Myocyte (in vitro differentiated cells): ENCODE data around the gene ZDHHC8. TPM values are rescaled to one million over a fixed set of nuclear protein-coding genes. Genes with fewer than 3 reads are reported as not detected.

Experiments used
- DNase-seq: peaks from one replicate; pipeline ENCODE4 v3.0.0-alpha.2; 2012; ENCODE audit warnings: low read depth
- total RNA-seq: library from RNA; depleted of rRNA; stranded (reverse); fragments of >200 nt; gene quantifications from 2 replicates; pipeline ENCODE4 v1.2.3, GENCODE V29; 2014

The ZDHHC8 gene
- total RNA-seq, 1 donor from 2014 or later = 15.6 TPM

DNA sequence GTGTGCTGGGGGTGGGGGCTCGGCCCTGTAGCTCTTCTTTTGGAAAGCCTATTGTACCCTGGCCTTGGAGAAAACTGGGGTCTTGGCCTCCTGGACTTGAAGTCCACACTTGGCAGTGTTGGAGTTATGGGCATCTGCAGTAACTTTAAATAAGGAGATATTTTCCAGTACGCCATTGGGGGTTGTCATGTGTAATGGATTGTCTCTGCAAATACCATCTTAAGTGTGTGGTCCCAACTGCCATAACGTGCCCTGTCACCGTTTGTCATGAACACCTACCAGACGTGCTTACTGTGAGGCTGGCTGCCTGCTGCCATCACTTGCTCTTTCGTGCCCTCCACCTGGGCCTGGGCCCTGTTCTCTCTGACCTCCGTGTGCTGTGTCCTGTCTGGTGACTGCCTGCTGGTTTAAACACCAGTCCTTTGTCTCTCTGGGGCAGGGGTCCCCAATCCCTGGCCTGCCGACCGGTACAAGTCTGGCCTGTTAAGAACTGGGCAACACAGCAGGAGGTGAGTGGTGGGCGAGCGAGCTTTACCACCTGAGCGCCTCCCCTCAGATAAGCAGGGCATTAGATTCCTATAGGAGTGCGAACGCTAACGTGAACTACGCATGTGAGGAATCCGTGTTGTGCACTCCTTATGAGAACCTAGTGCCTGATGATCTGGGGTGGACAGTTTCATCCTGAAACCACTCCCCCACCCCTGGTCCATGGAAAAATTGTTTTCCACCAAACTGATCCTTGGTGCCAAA, 3.6 kb upstream of the ZDHHC8 start:
- no peak for DNase-seq

DNA sequence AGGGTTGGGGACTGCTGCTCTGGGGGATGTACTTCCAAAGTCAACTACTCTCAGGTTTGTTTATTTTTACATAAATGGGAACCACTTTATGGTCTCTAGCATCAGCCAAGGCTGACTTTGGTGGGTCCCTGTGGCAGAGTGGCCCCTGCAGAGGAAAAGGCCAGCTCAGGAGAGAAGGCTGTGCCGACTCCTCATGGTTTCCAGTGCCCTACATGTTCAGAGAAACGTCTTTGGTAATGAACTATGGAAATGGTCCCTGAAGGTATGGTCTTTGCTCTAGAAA, 3.0 kb upstream of the ZDHHC8 start:
- DNase-seq = no peak

DNA sequence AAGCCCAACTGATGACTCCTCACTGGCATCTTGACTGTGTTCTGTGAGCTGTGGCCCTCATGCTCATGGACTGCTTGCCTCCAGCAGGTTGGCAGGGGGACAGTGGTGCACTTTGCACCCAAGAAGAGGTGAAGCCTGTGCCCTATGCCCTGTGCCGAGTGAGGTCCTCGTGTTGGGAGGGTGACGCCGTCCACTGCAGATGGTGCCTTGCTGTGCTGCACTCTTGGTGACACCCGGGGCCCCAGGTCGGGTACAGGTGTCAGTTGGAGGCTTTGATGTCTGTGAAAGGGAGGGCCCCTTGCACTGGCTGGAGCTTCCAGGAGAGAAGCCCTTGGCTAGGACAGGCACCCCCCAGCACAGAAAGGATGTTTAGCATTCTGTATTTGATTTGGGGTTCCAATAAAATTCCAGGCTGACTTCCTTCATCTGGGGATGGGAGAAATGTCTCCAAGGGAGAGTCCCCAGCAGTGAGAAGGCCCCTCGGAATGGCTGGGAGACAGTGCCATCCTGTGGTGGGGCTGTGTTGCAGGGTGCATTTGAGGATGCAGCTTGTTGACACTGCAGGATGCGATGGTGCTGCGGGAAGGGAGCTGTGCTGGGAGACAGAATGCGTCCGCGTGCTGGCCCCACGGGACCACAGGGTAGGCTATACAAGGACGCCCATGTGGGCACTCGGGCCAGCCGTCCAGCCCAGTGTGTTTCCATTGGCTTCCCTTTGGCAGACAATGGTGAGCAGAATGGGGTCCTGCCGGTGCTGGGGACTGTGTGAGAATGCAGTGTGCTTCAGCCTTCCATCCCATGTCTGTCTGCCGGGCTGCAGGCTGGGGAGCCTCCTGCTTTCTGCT, 2.5 kb upstream of the ZDHHC8 start:
- peak; percentile 59 for DNase-seq

DNA sequence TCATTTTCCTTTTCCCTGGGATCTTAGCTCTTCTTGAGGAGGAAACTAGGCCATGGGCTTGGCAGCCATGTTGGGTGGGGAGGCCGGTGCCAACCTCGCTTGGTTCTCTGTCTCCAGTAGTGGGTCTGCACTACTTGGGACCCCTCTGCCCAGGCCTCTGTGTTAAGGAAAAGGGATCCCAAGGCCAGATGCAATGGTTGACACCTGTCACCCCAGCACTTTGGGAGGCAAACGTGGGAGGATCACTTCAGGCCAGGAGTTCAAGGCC, 1.9 kb upstream of the ZDHHC8 start:
- no peak for DNase-seq

DNA sequence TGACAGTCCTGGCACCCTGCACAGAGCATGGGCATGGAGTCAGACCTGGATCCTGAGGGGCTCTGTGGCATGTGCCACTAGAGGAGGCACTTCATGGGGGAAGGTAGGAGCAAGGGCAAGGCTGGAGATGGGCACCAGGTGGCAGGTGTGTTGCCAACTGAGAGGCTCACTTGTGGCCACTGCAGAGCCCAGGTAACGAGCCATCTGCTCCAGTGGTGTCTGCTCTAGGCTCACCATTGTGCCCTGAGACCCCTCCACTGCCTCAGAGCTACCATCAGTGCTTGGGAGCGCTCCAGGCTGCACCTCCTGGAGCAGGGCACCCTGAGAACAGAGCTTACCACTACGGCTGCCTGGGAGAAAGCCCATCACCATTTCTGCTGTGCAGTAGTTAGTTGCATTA, 1.3 kb upstream of the ZDHHC8 start:
- DNase-seq = no peak

DNA sequence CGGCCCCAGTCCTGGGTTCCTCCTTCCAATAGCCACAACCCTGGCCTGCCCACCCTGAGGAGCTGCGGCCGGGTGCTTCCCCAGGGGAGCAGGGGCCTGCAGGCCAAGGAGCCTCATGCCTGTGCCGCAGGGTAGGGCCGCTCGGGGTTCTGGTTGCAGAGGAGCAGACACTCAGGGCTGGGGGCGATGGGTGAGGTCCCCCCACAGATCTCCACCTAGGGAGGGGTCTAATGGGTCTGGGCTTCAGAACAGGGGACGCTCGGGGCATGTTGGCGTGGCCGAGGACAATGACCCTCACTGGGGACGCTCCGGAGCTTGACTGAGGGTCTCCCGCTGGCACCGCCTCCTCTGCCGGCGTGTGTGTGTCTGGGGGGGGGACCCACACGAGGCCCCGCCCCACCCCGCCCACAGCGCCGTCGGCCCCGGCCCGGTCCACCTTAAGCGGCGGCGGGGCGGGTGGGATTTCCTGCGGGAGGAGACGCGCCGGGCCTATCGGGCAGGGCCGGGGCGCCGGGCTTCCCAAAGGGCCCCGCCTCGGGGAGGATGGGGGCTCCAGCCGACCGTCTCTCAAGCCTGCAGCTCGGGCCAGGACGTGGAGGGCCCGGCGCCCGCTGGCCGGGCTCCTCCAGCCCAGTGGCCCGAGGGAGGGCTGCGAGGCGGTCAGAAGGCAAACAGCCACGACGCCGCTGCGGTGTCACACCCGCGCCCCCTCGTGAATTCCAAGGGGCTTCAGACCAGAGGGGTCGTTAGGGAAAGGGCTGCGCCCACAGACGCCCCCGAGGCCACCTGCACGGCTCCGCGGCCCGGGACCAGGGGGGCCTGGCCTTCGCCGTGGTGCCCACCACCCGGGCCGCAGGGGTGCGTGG, 640 bp upstream of the ZDHHC8 start:
- DNase-seq = peak; percentile 82

DNA sequence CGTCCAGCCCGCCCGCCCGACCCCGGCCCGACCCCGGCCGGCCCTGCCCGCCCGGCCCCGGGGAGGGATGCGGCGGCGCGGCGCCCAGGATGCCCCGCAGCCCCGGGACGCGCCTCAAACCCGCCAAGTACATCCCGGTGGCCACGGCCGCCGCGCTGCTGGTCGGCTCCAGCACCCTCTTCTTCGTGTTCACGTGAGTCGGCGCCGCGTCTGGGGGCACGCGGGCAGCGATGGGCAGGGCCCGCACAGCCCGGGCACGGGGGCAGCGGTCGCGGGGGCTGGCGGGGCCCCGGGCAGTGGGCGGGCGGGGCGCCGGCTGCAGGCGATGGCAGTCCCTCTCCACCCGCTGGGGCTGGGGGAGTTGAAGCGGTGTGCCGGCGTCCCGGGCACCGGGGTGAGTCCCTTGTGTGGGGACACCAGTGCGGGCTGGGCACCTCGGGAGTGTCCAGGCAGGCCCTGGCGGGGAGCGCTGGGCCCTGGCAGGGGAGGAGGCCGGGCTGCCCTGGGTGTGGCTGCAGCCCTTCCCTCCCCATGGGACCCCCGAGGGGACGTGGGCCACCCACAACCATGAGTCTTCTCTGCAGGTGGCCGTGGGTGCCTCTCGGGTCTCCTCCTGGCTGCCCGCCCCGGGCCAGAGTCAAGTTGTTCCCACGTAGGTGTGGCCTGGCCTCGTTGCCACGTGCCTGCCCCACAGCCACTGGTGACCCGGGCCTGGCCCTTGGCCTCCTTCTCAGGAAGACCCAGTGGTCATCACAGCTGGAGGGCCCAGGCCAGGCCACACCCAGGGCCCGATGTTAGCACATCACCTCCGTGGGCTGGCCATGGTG, 468 bp downstream of the ZDHHC8 start:
- DNase-seq = no peak

DNA sequence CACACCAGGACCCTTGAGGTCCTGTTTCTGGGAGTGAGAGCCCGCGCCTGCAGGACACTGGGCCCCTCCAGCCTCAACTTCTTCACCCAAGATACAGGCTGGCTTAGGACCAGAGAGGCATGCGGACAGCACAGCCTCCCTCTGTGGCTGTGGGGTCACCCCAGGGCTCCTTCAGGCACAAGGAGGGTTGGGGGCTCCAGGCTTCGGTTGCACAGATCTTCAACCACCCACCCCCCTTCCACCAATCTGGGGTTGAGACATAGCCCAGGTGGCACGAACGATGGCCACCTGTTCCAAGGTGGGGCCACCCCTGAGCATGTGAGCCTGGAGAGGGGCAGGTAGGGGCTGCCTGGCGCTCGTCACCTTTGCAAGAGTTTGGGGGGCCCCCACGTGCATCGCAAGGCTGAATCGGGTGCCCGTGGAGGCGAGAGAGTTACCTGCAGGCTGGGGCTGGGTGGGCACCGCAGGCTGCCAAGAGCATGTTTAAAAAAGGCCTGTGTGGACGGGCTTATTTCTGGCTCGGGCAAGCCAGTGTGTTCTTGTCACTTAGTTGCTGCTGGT, 1.2 kb downstream of the ZDHHC8 start:
- no peak for DNase-seq

DNA sequence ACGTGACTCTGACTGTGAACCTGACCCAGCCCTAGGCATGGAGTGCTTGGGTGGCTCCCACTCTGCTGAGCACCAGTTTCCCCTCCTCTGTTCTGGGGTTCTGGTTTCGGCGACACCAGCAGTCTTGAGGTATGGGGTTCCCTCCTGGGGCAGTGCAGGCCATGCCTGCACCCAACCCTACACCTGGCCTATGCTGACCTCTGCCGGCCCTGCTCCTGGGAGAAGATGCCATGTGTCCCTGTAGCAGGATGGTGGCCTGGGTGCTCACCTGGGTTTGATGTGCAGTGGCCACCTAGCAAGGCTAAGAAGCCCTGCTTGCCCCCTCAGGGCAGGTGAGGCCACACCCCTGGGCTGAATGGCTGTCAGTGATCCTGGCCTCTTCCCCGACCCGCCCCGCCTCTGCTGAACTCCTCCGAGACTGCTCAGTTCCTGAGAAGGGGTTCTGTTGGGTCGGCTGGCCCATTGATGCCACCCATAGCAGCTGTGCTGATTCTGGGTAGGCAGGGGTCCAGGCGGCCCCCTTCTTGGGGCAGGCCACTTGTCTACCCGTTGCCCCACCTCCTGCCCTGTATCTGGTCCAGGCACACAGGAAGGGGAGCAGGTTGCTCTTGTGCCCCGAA, 2.4 kb downstream of the ZDHHC8 start:
- DNase-seq = no peak

DNA sequence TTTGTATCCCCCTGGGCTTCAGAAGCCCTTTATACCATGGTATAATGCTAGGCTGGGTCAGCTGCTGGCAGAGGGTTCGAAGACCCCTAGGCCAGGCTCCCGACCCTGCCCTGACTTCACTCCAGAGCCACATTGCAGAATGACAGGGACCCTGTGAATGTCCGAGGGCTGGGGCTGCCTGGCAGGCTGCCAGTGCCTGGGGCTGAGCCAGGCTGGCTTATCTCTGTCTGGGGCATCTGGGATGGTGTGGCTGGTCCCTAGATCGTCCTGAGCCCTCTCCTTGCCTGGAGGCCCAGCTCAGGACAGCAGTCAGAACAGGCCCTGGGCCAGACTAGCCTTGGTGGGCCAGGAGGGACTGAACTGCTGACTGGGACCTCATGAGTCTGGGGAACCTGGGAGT, 3.7 kb downstream of the ZDHHC8 start:
- DNase-seq = no peak

DNA sequence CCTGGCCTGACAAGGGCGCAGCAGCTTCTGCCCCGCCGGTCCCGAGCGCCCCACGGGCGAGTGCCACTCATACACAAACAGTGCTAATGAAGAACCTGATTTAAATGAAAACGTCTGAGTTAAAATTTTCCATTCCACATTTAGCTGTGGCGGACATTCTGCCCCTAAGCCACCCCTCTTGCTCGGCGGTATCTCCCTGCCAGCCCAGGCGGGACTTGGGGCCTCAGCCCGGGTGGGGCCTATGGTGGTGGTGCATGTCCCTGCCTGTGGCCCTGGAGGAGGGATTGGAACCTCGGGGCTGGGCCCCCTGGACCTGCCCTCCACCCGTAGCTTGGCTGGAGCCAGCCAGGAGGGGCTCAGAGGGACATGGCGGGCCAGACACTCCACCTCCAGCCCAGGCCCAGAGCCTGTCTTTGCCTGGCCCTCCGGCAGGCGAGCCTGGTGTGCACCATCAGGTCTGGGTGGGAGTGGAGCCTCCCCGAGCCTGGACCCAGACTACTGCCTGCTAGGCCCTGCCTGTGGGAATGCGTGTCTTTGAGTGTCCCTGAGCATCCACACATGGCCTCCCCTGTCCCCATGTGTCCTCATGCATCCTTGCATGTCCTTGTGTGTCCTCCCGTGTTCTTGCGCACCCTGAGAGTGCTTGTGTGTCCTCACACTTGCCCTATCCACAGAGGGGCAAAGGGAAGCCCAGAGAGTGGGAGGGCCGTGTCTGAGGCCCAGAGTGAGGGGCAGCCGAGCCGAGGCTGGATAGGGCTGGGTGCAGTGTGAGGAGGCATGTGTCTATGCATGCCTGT, 4.4 kb downstream of the ZDHHC8 start:
- no peak for DNase-seq

DNA sequence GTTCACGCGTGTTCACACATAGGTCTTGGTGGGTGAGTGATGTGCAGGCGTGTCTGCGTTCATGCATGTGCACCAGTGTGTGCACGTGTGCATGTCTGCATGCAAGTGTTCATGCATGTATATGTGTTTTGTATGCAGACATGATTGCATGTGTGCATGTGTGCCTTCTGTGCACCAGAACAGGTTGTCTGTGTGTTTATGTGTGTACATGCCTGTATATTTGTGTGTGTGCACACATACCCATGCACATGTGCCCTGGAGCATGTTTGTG, 4.9 kb downstream of the ZDHHC8 start:
- DNase-seq = no peak

DNA sequence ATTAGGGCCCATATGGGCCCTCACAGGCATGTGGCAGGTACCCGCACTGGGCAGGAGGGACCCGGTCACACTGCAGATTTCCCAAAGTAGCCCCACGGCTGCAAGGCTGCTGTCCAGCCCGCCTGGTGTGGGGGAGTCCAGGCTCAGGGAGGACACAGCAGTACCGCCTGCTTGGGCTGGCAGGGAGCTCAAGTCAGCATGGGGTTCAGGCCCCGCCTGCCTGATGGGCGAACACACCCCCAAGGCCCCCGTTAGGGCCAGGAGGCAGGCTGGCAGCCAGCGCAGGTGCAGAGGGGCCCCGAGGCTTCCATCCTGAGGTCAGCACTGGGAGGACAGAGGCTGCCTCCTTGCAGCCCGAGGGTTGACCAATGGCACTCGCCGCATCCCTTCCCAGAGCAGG, 5.5 kb downstream of the ZDHHC8 start:
- no peak for DNase-seq

DNA sequence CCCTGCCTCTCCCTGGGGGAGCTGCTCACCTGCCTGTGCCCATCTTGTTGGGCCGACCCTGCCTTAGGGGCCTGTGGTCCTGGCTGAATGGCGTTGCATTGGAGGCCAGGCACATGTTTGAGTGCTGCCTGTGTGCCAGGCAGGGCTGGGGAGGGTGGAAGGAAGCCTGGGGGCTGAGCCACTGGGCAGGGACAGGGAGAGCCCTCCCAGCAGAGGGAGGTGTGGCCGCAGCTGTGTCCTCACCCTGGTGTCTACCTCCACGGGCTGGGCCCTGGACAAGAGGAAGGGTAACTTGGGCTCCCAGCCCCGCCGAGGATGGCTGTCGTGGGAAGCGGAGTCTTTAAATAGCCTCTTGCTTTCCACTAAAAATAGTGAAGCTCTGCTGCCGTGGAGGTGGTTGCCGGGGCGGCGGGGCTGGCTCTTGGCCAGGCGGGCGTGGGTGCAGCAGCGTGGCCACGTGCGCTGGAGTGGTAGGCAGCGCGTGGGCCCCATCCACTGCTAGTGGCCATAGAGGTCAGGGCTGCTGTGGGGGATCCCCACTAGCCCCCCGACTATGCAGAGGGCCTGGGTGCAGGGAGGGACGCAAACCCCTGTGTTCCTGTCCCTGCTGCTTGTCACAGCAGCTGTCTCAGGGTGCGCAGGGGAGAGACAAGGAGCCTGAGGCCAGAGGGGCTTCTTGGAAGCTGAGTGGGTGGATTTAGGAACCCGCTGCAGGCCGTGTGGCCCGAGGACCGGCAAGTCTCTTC, 6.2 kb downstream of the ZDHHC8 start:
- peak; percentile 78 for DNase-seq

DNA sequence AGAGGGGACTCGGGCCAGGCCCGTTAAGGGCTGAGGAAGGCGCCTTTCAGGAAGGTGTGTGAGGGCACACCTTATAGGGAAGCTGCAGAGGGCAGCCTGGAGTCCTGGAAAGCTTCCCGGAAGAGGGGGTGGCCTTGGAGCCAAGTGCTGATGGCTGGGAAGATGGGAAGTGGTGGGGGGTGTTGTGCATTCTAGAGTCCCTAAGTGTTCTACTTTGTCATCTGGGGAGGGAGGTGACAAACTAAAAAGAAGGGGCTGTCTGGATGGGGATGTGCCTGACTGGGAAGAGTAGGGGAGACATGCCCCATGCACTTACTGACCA, 6.8 kb downstream of the ZDHHC8 start:
- DNase-seq = peak; percentile 28

DNA sequence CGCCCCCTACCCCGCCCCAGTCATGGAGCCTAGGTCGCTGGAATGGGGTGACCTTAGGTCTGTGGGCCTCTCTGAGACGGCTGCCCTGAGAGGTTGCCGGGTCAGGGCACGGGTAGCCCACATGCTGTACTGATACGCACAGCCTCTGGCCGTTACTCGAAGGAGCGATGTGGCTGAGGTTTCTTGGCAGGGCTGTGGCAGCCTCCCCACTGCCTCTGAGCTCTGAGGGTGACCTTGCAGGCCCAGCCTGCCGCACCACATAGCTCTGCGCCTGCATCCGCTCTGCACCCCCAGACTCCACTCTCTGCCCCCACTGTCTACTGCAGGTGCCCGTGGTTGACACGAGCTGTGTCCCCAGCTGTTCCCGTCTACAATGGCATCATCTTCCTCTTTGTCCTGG, 7.3 kb downstream of the ZDHHC8 start:
- no peak for DNase-seq

DNA sequence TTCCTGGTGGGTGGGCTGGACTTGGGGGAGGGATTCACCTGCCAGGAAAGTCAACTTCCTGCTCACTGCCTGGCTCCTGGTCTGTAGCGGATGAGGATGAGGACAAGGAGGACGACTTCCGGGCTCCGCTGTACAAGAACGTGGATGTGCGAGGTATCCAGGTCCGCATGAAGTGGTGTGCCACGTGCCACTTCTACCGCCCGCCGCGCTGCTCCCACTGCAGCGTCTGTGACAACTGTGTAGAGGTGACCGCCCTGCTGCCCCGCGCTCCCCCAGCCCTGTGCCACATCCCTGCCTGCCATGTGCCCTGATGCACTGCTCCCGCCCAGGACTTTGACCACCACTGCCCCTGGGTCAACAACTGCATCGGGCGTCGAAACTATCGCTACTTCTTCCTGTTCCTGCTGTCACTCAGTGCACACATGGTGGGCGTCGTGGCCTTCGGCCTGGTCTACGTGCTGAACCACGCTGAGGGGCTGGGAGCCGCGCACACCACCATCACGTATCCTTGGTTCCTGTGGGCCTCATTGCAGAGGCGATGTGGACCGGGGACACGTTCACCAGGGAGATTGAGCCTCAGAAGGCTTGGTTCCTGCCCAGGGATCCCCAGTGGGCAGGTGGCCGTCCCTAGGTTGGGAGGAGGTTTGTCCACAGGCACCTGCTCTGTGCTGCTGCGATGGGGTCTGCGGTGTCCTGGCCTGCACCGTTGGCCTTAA, 7.9 kb downstream of the ZDHHC8 start:
- DNase-seq = no peak

DNA sequence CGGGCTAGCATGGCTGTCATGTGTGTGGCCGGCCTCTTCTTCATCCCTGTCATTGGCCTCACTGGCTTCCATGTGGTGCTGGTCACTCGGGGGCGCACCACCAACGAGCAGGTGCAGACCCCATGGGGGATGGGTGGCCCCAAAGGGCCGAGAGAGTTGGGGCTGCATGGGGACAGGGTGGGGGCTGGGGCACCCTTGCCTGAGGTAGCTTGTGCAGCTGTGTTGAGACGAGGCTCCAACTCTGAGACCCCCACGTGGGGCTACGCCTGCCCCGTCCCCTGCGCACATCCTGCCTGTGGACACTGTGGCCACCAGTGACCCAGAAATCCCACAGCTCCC, 8.5 kb downstream of the ZDHHC8 start:
- no peak for DNase-seq

DNA sequence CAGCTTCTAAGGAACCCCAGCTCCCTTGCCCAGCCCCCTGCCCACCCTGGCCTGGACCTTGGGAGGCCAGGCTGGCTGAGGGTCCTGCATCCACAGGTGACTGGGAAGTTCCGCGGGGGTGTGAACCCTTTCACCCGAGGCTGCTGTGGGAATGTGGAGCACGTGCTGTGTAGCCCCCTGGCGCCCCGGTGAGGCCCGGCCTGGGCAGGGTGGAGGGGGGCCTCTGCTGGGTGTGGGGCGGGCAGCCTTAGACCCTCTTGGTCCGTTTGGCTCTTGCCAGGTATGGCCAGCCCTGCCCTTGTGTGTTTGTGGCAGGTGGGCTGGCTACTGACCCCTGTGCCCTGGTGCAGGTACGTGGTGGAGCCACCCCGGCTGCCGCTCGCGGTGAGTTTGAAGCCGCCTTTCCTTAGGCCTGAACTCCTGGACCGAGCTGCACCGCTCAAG, 8.9 kb downstream of the ZDHHC8 start:
- DNase-seq = no peak
